Breast epithelium (tissue), 4 donors: Measurements from ENCODE around the gene PLAAT5. TPM values are rescaled to one million over a fixed set of nuclear protein-coding genes. Genes with fewer than 3 reads are reported as not detected.

Experiments used
- DNase-seq, 2 donors: peaks; one replicate each; pipeline ENCODE4 v3.0.0-alpha.2; 2019; ENCODE audit warnings: low spot score in 2 of 2
- H3K27ac ChIP-seq, 2 donors: fragments of 200-600 bp; sonication (generic) in 1 of 2; one replicate each; pipeline ENCODE4 v1.5.1; 2016 to 2019; ENCODE audit warnings: mild to moderate bottlenecking in 1 of 2
- H3K27me3 ChIP-seq, 2 donors: fragments of 200-600 bp; sonication (generic) in 1 of 2; one replicate each; pipeline versions ENCODE4 v1.5.1 to v1.6.0; 2017 to 2019; ENCODE audit warnings: control low read depth in 1 of 2, mild to moderate bottlenecking in 1 of 2
- H3K36me3 ChIP-seq: fragments of 200-600 bp; one replicate; pipeline ENCODE4 v1.5.1; 2019
- H3K4me1 ChIP-seq, 2 donors: fragments of 200-600 bp; sonication (generic); one replicate each; pipeline ENCODE4 v1.5.1; 2016 to 2019; ENCODE audit warnings: control low read depth in 1 of 2
- H3K4me3 ChIP-seq, 3 donors: fragments of 200-600 bp; sonication (generic); 1 replicate in 2 of 3; 2 replicates in 1 of 3; pipeline ENCODE4 v1.5.1; 2016 to 2019; ENCODE audit warnings: mild to moderate bottlenecking in 3 of 3, moderate library complexity in 2 of 3
- H3K9me3 ChIP-seq, 2 donors: fragments of 200-600 bp; sonication (generic) in 1 of 2; one replicate each; pipeline ENCODE4 v1.5.1; 2016 to 2019; ENCODE audit warnings: control low read depth in 1 of 2
- CTCF ChIP-seq, 3 donors: fragments of 450-650 bp; IDR thresholded peaks; one replicate each; pipeline ENCODE4 v1.5.1; 2016 to 2017; ENCODE audit warnings: antibody characterized with exemption in 3 of 3, mild to moderate bottlenecking in 3 of 3, moderate library complexity in 3 of 3
- POLR2A ChIP-seq: fragments of 450-650 bp; IDR thresholded peaks from one replicate; pipeline ENCODE4 v1.6.1; 2016; ENCODE audit warnings: antibody characterized with exemption, mild to moderate bottlenecking, moderate library complexity
- POLR2AphosphoS5 ChIP-seq, 3 donors: sonication (generic); formaldehyde crosslinking; IDR thresholded peaks; one replicate each; pipeline ENCODE4 v1.6.1; 2017; ENCODE audit warnings: antibody characterized with exemption in 3 of 3
- intact Hi-C: fragments of 100-400 bp; cut with DNase I; formaldehyde crosslinking; loops from one replicate; pipeline ENCODE4 v1.15.1; 2023; ENCODE audit warnings: low total_unique reads
- total RNA-seq, 3 donors: library from RNA; depleted of rRNA; stranded (reverse); fragments of >200 nt; gene quantifications; one replicate each; pipeline ENCODE4 v1.1.0, GENCODE V29; 2016

The PLAAT5 gene
- 10 to 100 TPM in 2 of 3 donors, 1 to 10 TPM in 1; 9.8 to 61.9 (median 11.9) TPM for total RNA-seq

GRCh38 chr11:63490551-63491239 is at the start of gene PLAAT5:
PLAAT5 (minus strand) TSS chr11:63491167; CDS start chr11:63491034, 133 bp downstream.
- intact Hi-C loops, result loop anchor here (5.0 kb wide), 1 partner anchor 142 kb away; no protein-coding TSS in a partner anchor
- H3K4me1 ChIP-seq, result peaks cover 0 to 7% of the 10 kb centered on the region in 2 donors
- no peaks in the 10 kb centered on the region for H3K36me3 ChIP-seq
- H3K9me3 ChIP-seq, result peaks cover 3 to 5% of the 10 kb centered on the region in 2 donors
- peak; percentile 27 to 63 for DNase-seq
- TF ChIP-seq POLR2AphosphoS5 (IDR thresholded peaks at IDR 0.05), result no peak
- TF ChIP-seq POLR2A, result no peak
- no peak for TF ChIP-seq CTCF (IDR thresholded peaks at IDR 0.05)
- peak within 1 kb of the TSS; percentile 90 to 91 for H3K27ac ChIP-seq
- peak within 1 kb of the TSS; percentile 47 to 74 (median 63) for H3K4me3 ChIP-seq
- H3K27me3 ChIP-seq, result no peaks in the 10 kb centered on the region

- H3K4me1 ChIP-seq, result peaks cover 23 to 50% of the 10 kb centered on the region in 2 donors
- peak overlapping the region; percentile 39 to 68 (median 54) for H3K4me3 ChIP-seq
- no peaks in the 10 kb centered on the region for H3K27me3 ChIP-seq
- DNase-seq, result peak in 1 of 2 donors; percentile 67
- TF ChIP-seq POLR2AphosphoS5 (IDR thresholded peaks at IDR 0.05) (peak in 2 of 3 donors; percentile 27 to 49), POLR2A (no peak), CTCF (IDR thresholded peaks at IDR 0.05) (no peak)
- H3K36me3 ChIP-seq, result no peaks in the 10 kb centered on the region
- intact Hi-C loops, result loop anchor here (1.0 kb wide), 1 partner anchor 45 kb away; no protein-coding TSS in a partner anchor
- H3K27ac ChIP-seq, result peak overlapping the region; percentile 95
- H3K9me3 ChIP-seq, result no peaks in the 10 kb centered on the region
Observed at GRCh38 chr11:63537293-63538101, 46.5 kb upstream of the PLAAT5 start.

GRCh38 chr11:63536669-63537292 is 45.8 kb upstream of the PLAAT5 start, which contains the start of gene PLAAT4:
PLAAT4 (plus strand) TSS chr11:63536808; CDS start chr11:63536869, 61 bp downstream.
- DNase-seq, result no peak
- TF ChIP-seq CTCF (IDR thresholded peaks at IDR 0.05), result no peak
- no peak for TF ChIP-seq POLR2AphosphoS5 (IDR thresholded peaks at IDR 0.05)
- no peak for TF ChIP-seq POLR2A
- intact Hi-C loops, result no loop called here
- no peaks in the 10 kb centered on the region for H3K27me3 ChIP-seq
- H3K36me3 ChIP-seq, result no peaks in the 10 kb centered on the region
- H3K4me3 ChIP-seq, result peak within 1 kb of the TSS; percentile 39 to 68 (median 54)
- H3K4me1 ChIP-seq, result peaks cover 28 to 54% of the 10 kb centered on the region in 2 donors
- peak within 1 kb of the TSS; percentile 95 for H3K27ac ChIP-seq
- no peaks in the 10 kb centered on the region for H3K9me3 ChIP-seq

- Histone ChIP-seq H3K4me3 (no peak overlapping the region), H3K4me1 (peaks cover 29 to 54% of the 10 kb centered on the region in 2 donors), H3K36me3 (no peaks in the 10 kb centered on the region), H3K27ac (peak overlapping the region; percentile 95), H3K9me3 (no peaks in the 10 kb centered on the region), H3K27me3 (no peaks in the 10 kb centered on the region)
- no peak for DNase-seq
- TF ChIP-seq POLR2A, result no peak
- intact Hi-C loops, result no loop called here
Observed at GRCh38 chr11:63535734-63536133, 44.8 kb upstream of the PLAAT5 start.

- Histone ChIP-seq H3K27me3 (no peaks in the 10 kb centered on the region), H3K4me1 (peaks cover 29 to 54% of the 10 kb centered on the region in 2 donors), H3K27ac (peak overlapping the region; percentile 95), H3K36me3 (no peaks in the 10 kb centered on the region), H3K9me3 (no peaks in the 10 kb centered on the region), H3K4me3 (no peak overlapping the region)
- TF ChIP-seq POLR2A (no peak), CTCF (IDR thresholded peaks at IDR 0.05) (no peak), POLR2AphosphoS5 (IDR thresholded peaks at IDR 0.05) (no peak)
- intact Hi-C loops, result no loop called here
- DNase-seq, result no peak
Observed at GRCh38 chr11:63534895-63535461, 44.0 kb upstream of the PLAAT5 start.
